Measurements from ENCODE around the gene ANKRD63.

The ANKRD63 gene

GRCh38 chr15:40330368-40330836 lies 47.5 kb upstream of the ANKRD63 start:
- Histone ChIP-seq H3K27me3 (ENCODE audit: insufficient read depth, poor library complexity, severe bottlenecking) (no peaks in the 10 kb centered on the region), H3K4me3 (ENCODE audit: severe bottlenecking) (no peak overlapping the region), H3K27ac (ENCODE audit: poor library complexity, severe bottlenecking) (peak overlapping the region; percentile 76), H3K9me3 (ENCODE audit: severe bottlenecking) (no peaks in the 10 kb centered on the region), H3K4me1 (ENCODE audit: insufficient read depth, poor library complexity, severe bottlenecking) (peaks cover 33% of the 10 kb centered on the region), H3K36me3 (ENCODE audit: low read depth) (peaks cover 21% of the 10 kb centered on the region)
- ATAC-seq (ENCODE audit: low read depth), result no peak
- no peak for DNase-seq (ENCODE audit: low spot score)
- no peak for TF ChIP-seq CTCF (IDR thresholded peaks at IDR 0.05; ENCODE audit: poor library complexity, severe bottlenecking)

DNA sequence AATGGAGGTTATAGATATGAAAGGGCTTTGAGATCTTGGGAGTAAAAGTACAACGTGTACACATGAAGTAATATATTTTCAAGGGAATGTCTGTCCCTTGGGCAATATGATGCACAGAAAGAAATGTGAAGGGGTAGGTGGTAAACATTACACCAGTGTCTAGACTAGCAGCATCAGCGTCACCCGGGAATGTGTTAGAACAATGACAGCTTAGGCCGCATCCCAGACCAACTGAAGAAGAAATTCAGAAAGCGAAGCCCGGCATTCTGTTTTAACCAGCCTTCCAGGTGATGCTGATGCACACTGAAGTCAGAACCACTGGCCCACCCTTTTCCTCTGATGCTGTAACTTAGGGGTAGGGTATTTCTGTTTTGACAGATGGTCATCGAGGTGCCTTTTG lies 46.9 kb upstream of the ANKRD63 start:
- Histone ChIP-seq H3K27me3 (ENCODE audit: insufficient read depth, poor library complexity, severe bottlenecking) (no peaks in the 10 kb centered on the region), H3K9me3 (ENCODE audit: severe bottlenecking) (no peaks in the 10 kb centered on the region), H3K27ac (ENCODE audit: poor library complexity, severe bottlenecking) (peak overlapping the region; percentile 76), H3K36me3 (ENCODE audit: low read depth) (peaks cover 19% of the 10 kb centered on the region), H3K4me3 (ENCODE audit: severe bottlenecking) (no peak overlapping the region), H3K4me1 (ENCODE audit: insufficient read depth, poor library complexity, severe bottlenecking) (peaks cover 38% of the 10 kb centered on the region)
- DNase-seq (ENCODE audit: low spot score), result no peak
- ATAC-seq (ENCODE audit: low read depth), result no peak
- TF ChIP-seq CTCF (IDR thresholded peaks at IDR 0.05; ENCODE audit: poor library complexity, severe bottlenecking), result no peak

DNA sequence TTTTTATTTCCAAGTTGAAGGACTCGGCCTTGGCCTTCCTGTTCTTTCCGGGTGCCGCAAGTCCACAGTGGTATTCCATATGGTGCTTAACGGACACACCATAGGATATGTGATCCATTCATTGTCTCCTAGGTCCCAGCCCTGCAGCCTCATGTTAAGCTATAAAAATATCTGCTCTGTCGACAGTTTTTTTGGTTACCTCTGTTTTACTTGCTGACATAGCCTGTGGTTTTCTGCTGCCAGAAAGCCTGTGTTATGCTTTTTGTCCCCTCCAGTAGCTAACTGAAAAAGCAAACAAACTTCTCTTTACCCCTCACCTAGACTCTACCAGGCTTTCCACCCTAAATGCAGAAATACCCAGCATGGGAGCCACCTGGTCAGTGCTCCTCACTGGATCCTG lies 45.9 kb upstream of the ANKRD63 start:
- Histone ChIP-seq H3K27me3 (ENCODE audit: insufficient read depth, poor library complexity, severe bottlenecking) (no peaks in the 10 kb centered on the region), H3K36me3 (ENCODE audit: low read depth) (peaks cover 19% of the 10 kb centered on the region), H3K4me1 (ENCODE audit: insufficient read depth, poor library complexity, severe bottlenecking) (peaks cover 38% of the 10 kb centered on the region), H3K9me3 (ENCODE audit: severe bottlenecking) (no peaks in the 10 kb centered on the region), H3K4me3 (ENCODE audit: severe bottlenecking) (no peak overlapping the region), H3K27ac (ENCODE audit: poor library complexity, severe bottlenecking) (peak overlapping the region; percentile 76)
- no peak for ATAC-seq (ENCODE audit: low read depth)
- no peak for DNase-seq (ENCODE audit: low spot score)
- TF ChIP-seq CTCF (IDR thresholded peaks at IDR 0.05; ENCODE audit: poor library complexity, severe bottlenecking), result no peak

GRCh38 chr15:40328176-40328575 lies 45.3 kb upstream of the ANKRD63 start:
- H3K27ac ChIP-seq (ENCODE audit: poor library complexity, severe bottlenecking), result peak overlapping the region; percentile 76
- H3K4me3 ChIP-seq (ENCODE audit: severe bottlenecking), result no peak overlapping the region

More at GRCh38 chr15:40328176-40328575, 45.3 kb upstream of the ANKRD63 start:
- TF ChIP-seq CTCF (IDR thresholded peaks at IDR 0.05; ENCODE audit: poor library complexity, severe bottlenecking), result no peak
- H3K9me3 ChIP-seq (ENCODE audit: severe bottlenecking), result no peaks in the 10 kb centered on the region
- peaks cover 19% of the 10 kb centered on the region for H3K36me3 ChIP-seq (ENCODE audit: low read depth)
- no peak for DNase-seq (ENCODE audit: low spot score)
- peak; percentile 45 for ATAC-seq (ENCODE audit: low read depth)
- peaks cover 38% of the 10 kb centered on the region for H3K4me1 ChIP-seq (ENCODE audit: insufficient read depth, poor library complexity, severe bottlenecking)
- no peaks in the 10 kb centered on the region for H3K27me3 ChIP-seq (ENCODE audit: insufficient read depth, poor library complexity, severe bottlenecking)
